Neuron (in vitro differentiated cells): ENCODE measurements around the gene MEIOB.
A peak's percentile ranks its signal among the peaks of the same experiment; 100 is the strongest.

Experiments used
- H2AFZ ChIP-seq: one replicate; pipeline ENCODE4 v1.6.1; 2013; ENCODE audit warnings: low read depth, mild to moderate bottlenecking, inconsistent platforms, low read length, moderate library complexity
- H3K27me3 ChIP-seq: one replicate; pipeline ENCODE4 v1.6.1; 2013; ENCODE audit warnings: low read length; ENCODE audit not compliant: insufficient read depth
- H3K36me3 ChIP-seq: one replicate; pipeline ENCODE4 v1.6.1; 2013; ENCODE audit warnings: low read length; ENCODE audit not compliant: insufficient read depth
- H3K4me1 ChIP-seq: one replicate; pipeline ENCODE4 v1.6.1; 2013; ENCODE audit warnings: low read length; ENCODE audit not compliant: insufficient read depth
- H3K4me3 ChIP-seq: 2 replicates; pipeline ENCODE4 v1.5.1; 2013; ENCODE audit warnings: mild to moderate bottlenecking, low read length, moderate library complexity
- H3K9me3 ChIP-seq: one replicate; pipeline ENCODE4 v1.6.1; 2013; ENCODE audit warnings: low read length

Gene MEIOB

GRCh38 chr16:1858189-1858865 is 13.6 kb downstream of the MEIOB start:
- Histone ChIP-seq H2AFZ (no peak overlapping the region), H3K4me1 (peaks cover 3% of the 10 kb centered on the region), H3K27me3 (peaks cover 39% of the 10 kb centered on the region), H3K9me3 (no peaks in the 10 kb centered on the region), H3K4me3 (no peak overlapping the region), H3K36me3 (no peaks in the 10 kb centered on the region)

- Histone ChIP-seq H3K27me3 (peaks cover 42% of the 10 kb centered on the region), H2AFZ (no peak overlapping the region), H3K9me3 (no peaks in the 10 kb centered on the region), H3K36me3 (no peaks in the 10 kb centered on the region), H3K4me3 (no peak overlapping the region), H3K4me1 (peaks cover 3% of the 10 kb centered on the region)
Observed at GRCh38 chr16:1857433-1858097, 14.4 kb downstream of the MEIOB start.

GRCh38 chr16:1851793-1852192 is 20.2 kb downstream of the MEIOB start:
- H3K9me3 ChIP-seq: no peaks in the 10 kb centered on the region

GRCh38 chr16:1850981-1851380 is 21.0 kb downstream of the MEIOB start:
- Histone ChIP-seq H3K4me1 (no peaks in the 10 kb centered on the region), H3K36me3 (no peaks in the 10 kb centered on the region), H2AFZ (no peak overlapping the region), H3K9me3 (no peaks in the 10 kb centered on the region), H3K27me3 (peaks cover 18% of the 10 kb centered on the region), H3K4me3 (no peak overlapping the region)

More at GRCh38 chr16:1851793-1852192, 20.2 kb downstream of the MEIOB start:
- Histone ChIP-seq H2AFZ (no peak overlapping the region), H3K36me3 (no peaks in the 10 kb centered on the region), H3K4me1 (no peaks in the 10 kb centered on the region), H3K27me3 (peaks cover 18% of the 10 kb centered on the region), H3K4me3 (no peak overlapping the region)

- Histone ChIP-seq H3K36me3 (no peaks in the 10 kb centered on the region), H3K9me3 (no peaks in the 10 kb centered on the region), H3K4me1 (no peaks in the 10 kb centered on the region), H3K4me3 (no peak overlapping the region), H2AFZ (no peak overlapping the region), H3K27me3 (peaks cover 2% of the 10 kb centered on the region)
Observed at GRCh38 chr16:1846416-1846815, 25.5 kb downstream of the MEIOB start.

- Histone ChIP-seq H3K4me3 (no peak overlapping the region), H3K4me1 (no peaks in the 10 kb centered on the region)
Observed at GRCh38 chr16:1845985-1846384, 26.0 kb downstream of the MEIOB start.

GRCh38 chr16:1839554-1839953 is 32.4 kb downstream of the MEIOB start:
- no peak overlapping the region for H2AFZ ChIP-seq

More at GRCh38 chr16:1845985-1846384, 26.0 kb downstream of the MEIOB start:
- no peaks in the 10 kb centered on the region for H3K9me3 ChIP-seq
- H3K27me3 ChIP-seq: no peaks in the 10 kb centered on the region
- no peak overlapping the region for H2AFZ ChIP-seq
- no peaks in the 10 kb centered on the region for H3K36me3 ChIP-seq

GRCh38 chr16:1834096-1834495 is 37.9 kb downstream of the MEIOB start:
- Histone ChIP-seq H3K27me3 (no peaks in the 10 kb centered on the region), H2AFZ (no peak overlapping the region), H3K9me3 (no peaks in the 10 kb centered on the region)

More at GRCh38 chr16:1839554-1839953, 32.4 kb downstream of the MEIOB start:
- Histone ChIP-seq H3K9me3 (no peaks in the 10 kb centered on the region), H3K4me1 (no peaks in the 10 kb centered on the region), H3K4me3 (no peak overlapping the region), H3K27me3 (no peaks in the 10 kb centered on the region), H3K36me3 (peaks cover 6% of the 10 kb centered on the region)

GRCh38 chr16:1832838-1833454 is 39.0 kb downstream of the MEIOB start:
- H3K4me1 ChIP-seq: peaks cover 13% of the 10 kb centered on the region
- H2AFZ ChIP-seq: no peak overlapping the region
- H3K9me3 ChIP-seq: no peaks in the 10 kb centered on the region
- no peaks in the 10 kb centered on the region for H3K27me3 ChIP-seq
- H3K4me3 ChIP-seq: no peak overlapping the region
- H3K36me3 ChIP-seq: peaks cover 26% of the 10 kb centered on the region

More at GRCh38 chr16:1834096-1834495, 37.9 kb downstream of the MEIOB start:
- H3K36me3 ChIP-seq: peaks cover 23% of the 10 kb centered on the region
- H3K4me3 ChIP-seq: no peak overlapping the region
- H3K4me1 ChIP-seq: peaks cover 3% of the 10 kb centered on the region

GRCh38 chr16:1831186-1832075 is 40.5 kb downstream of the MEIOB start:
- Histone ChIP-seq H2AFZ (no peak overlapping the region), H3K4me3 (no peak overlapping the region), H3K9me3 (no peaks in the 10 kb centered on the region), H3K36me3 (peaks cover 26% of the 10 kb centered on the region), H3K4me1 (peaks cover 13% of the 10 kb centered on the region), H3K27me3 (no peaks in the 10 kb centered on the region)

- peaks cover 24% of the 10 kb centered on the region for H3K36me3 ChIP-seq
- no peak overlapping the region for H2AFZ ChIP-seq
- peaks cover 20% of the 10 kb centered on the region for H3K4me1 ChIP-seq
- H3K27me3 ChIP-seq: no peaks in the 10 kb centered on the region
- H3K4me3 ChIP-seq: no peak overlapping the region
- H3K9me3 ChIP-seq: no peaks in the 10 kb centered on the region
Observed at GRCh38 chr16:1830213-1830612, 41.8 kb downstream of the MEIOB start.

GRCh38 chr16:1828645-1829410 is 43.1 kb downstream of the MEIOB start:
- Histone ChIP-seq H2AFZ (no peak overlapping the region), H3K4me3 (peak overlapping the region; percentile 71), H3K9me3 (no peaks in the 10 kb centered on the region), H3K27me3 (no peaks in the 10 kb centered on the region), H3K4me1 (peaks cover 21% of the 10 kb centered on the region), H3K36me3 (peaks cover 24% of the 10 kb centered on the region)
